Activated T-cell treated with anti-CD3 and anti-CD28 coated beads for 24 hours (primary cell): ENCODE measurements around the gene VDAC2.

ENCODE experiments used
- DNase-seq: peaks from one replicate; pipeline ENCODE4 v3.0.0-alpha.2; 2020; ENCODE audit warnings: low read depth

The VDAC2 gene

DNA sequence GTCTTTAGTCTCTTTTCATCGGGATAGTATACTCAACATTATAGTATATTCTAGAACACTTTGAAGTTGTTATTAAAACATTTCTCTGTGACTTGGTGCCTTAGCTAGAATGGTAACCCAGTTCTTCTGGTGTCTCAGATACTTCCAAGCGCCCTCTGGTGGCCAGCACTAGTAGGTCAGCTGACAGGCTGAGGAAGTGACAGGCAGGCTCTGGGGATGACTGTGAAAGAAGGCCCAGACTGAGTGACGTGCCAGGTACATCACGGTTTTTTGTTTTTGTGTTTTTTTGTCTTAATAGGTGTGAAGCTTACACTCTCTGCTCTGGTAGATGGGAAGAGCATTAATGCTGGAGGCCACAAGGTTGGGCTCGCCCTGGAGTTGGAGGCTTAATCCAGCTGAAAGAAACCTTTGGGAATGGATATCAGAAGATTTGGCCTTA, 20.0 kb downstream of the VDAC2 start:
- DNase-seq, result peak; percentile 88

DNA sequence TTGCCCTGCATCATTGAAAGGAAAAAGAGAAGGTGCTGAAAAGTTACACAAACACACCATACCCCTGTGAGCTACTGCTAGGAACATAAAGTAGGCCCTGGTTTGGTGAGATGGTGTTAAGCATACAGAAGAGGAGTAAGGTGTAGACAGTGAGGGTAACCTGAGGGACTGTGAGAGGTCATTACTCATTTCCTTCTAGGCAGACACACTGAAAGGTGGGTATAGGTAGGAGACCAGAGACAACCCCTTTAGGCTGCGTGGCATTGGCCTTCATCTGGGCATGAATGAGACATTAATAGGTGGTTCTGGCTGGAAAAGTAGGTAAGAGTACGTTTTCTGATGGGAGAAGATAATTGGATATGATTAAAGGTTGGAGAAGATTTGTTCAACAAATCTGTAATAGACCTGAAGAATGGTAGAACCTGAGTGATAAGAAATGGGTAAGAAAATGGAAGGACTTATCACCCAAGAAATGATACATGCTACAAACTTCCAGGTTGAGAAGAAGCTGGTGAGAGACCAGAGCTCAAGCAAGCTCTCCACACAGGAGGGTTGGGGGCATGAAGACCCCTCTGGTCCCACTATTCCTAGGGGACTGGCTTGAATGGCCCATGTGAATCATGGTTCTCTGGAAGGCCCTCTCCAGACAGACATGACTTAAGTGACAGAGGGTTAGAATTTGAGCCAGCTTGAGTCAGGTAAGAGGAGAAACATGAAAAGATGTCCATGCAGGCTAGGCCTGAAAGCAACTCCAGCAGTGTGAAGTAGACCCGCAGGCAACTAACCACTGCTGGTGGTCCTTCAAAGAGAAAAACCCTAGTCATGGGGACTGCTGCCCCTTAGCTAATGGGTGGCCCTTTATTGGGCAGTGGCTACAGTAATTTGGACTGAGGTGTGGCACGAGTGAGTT, 21.3 kb downstream of the VDAC2 start:
- no peak for DNase-seq

DNA sequence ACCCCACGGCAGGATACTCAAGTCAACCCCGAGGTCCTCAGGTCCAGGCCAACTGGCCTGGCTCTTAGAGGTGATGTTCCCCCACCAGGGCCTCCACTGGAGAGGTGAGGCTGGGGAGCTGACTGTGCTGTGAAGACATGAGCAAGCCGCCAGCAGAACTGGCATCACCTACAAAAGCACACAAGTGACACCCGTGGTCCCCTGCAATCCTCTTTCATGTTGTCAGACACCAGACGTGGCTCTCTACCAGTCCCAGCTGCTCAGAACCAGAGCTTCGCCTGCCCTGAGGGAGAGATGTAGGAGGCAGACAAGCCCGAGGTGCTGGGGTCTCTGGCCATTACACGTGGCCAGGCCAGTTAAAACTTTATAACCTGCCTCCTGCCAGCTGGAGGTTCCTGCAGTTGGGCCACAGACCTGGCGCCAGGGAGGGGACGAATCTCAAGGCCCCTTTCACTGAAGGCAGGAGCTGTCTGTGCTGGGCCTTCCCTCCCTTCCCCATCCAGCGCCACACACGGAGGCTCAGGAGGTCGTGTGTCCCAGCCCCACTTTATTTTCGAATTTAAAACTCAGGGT, 22.9 kb downstream of the VDAC2 start:
- DNase-seq, result no peak

DNA sequence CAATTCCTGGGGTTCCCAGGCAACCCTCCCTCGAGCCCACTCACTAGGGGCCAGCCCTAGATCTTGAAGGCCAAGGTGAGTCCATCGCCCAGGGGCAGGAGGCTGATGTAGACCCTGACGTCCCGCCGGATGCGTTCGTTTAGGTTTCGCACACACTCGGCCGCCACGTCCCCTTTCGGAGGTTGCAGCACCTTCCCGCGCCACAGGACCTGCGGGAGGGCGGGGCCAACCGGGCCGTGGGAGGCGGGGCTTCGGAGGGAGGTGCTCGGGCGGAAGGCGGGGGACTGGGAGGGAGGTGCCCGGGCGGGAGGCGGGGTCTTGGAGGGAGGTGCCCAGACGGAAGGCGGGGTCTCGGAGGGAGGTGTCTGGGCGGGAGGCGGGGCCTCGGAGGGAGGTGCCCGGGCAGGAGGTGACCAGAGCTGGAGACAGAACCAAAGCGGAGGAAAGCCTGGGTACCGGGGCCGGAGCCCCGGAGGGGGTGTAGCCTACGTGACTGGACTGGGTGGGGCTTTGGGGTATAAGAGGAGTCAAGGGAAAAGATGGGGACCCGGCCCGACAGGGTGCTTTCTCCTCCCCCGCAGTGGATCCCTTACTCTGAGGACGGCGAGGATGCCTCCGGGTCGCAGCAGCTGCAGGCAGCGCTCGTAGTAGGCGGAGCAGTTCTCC, 23.6 kb downstream of the VDAC2 start:
- DNase-seq, result peak; percentile 94

DNA sequence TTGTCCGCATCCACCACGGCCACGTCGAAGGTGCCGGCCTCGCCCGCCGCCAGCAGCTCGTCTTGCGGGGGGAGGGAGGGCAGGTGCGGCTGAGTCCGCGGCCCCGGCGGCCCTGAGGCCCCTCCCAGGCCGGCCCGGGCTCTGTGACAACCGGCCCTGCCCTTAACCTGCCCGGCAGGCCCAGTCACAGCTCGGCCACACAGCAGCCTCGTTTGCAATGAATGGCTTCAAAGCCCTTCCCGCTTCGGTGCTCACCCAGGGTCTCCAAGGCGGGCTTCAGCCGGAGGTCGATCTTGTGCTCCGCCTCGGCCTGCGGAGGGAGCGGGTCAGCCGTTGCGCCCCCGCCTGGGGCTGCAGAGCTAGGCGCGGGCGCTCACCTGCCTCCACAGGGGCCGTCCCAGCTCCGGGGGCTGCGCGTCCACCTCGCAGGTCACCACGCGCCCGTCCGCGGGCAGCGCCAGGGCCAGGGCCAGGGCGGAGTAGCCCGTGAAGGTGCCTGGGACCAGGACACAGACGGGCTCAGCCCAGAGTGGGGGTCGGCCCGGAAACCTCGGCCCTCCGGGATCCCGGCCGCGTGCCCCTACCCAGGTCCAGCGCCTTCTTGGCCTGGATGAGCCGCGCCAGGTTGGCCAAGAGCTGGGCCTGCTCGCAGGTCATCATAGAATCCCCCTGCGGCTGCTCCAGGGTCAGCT, 24.2 kb downstream of the VDAC2 start:
- DNase-seq, result peak; percentile 4

DNA sequence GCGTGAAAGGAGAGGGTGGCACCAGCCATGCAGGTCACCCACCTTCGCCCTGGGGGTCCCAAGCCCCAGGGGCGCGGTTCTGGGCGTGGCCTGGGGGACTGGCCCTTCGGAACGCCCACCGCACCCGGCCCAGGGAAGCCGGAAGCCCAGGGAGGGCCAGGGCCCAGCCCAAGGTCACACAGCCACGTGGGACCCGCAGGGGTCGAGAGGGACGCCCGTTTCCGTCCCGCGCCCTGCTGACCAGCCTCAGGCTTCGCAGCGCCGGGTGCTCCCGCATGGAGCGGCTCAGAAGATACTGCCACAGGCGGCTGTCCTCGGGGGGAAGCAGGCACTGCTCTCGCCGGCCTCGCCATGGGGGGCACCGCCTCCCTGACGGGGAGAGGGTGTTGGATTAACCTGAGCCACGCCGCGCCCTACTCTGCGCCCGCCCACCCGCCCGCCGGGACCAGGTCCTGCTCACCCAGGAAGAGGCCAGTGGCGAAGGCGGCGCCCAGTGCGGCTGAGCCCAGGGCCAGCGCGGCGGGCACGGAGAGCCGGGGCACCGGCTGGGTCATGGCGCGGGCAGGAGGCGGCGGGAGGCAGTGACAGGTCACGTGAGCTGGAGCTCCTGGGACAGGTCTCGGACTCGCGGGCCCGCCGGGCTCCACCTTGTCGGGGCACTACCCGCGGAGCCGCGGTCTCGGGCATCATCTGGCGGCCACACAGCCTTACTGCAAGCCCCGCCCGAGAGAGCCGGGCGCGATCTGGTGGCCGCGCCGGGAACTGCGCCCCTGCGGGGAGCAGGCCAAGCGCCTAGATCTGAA, 25.0 kb downstream of the VDAC2 start, which contains the start of gene COMTD1:
TSS of gene COMTD1 (minus strand) at position 583 of the 803 bp plus-strand sequence. CDS start at position 554, 29 bp downstream.
- DNase-seq, result peak; percentile 92

DNA sequence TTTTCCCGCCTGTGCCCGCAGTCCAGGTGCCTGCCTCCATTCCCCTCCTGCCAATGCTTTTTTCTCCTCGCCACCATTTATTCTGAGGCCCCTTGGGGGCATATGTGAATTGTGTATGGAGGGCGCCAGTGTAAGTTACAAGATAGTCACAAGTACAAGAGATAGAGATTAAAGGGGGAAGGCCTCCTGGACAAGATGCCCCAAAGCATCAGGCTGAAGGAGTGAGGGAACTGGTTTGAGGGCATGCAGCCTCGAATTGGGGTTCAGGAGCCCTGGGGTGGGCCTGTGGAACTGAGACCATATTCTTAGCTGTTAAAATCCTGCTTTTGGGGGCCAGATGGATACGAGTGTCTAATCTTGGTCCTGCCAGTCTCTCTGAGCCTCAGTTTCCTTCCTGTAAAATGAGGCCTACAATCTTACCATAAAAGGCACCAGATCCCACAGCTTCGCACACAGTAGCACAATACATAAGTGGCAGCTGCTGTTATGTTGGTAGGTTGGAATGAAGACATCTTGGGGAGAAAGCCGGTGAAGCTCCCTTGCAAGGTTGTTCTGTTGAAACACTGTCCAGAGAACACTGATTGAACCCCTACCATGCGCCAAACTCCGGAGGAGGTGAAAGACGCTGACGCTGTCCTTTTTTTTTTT, 25.7 kb downstream of the VDAC2 start:
- no peak for DNase-seq

DNA sequence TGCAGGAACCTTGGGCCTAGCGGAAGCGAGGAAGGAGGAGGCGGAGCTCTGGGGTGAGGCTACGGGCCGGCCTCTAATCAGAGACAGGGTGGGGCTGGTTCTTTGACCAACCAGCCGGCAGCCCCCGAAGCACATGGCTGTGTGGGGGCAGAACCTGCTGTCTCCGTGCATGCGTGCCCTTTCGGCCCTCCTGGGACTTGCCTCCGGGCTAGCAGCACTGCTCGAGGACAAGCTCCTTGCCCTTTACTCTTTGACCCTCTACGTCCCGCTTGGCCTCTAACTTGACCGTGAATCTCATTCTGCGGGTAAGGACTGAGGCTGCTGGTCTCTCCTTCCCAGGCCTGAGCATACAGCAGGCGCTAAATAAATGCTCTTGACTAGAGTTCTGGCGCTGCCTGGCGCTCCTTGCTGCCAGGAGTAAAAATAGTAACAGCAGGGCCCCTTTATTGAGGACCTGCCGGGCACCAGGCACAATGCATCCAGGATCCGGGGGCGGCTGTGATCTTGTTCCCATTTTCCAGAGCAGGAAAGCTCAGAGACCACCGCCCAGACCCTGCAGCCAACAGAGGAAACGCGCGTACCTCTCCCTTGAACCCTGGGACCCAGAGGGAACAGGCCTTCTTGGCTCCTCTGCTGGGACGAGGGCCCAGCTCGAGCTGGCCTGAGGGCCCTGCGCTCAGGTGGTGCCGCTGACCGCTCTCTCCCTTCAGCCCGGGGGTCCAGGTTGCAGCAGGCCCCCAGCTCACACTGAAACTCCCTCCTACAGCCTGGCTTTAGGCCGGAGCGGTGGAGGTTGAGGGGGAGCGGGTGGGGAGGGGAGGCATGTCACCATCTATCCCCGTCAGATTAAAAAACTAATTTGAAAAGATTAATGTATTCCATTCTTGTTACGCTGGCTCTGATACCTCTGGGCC, 27.8 kb downstream of the VDAC2 start:
- DNase-seq, result no peak

DNA sequence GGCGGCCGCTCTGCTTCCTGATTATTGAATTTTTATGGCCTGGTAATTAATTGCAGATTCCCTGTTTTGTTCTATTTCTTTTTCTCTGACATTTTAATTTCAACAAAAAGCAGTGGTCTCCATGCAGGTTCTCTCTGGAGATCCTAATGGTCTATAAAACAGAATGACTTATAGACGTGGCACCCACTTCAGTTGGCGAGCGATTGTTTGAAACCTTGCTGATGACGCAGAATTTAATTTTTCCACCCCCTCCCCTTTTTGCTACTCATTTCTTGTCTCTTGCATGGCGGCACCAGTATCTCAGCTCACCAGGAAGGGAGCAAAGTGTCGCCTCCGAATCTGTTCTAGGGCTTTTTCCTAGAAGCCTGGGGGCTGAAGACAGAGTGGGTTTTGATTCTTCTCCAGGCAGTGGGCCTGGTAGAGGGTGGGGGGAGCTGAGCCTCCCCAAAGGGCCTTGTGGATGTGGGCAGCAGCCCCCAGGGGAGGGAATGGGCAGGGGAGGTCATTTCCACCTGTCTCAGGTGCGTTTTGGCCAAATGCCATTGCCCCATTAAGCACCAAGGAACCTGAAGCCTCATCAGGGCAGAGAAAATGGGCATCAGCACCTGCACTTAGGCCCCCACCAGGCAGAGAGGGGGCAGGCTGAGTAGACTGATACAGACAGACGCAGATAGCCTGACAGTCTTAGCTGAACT, 28.6 kb downstream of the VDAC2 start:
- no peak for DNase-seq

DNA sequence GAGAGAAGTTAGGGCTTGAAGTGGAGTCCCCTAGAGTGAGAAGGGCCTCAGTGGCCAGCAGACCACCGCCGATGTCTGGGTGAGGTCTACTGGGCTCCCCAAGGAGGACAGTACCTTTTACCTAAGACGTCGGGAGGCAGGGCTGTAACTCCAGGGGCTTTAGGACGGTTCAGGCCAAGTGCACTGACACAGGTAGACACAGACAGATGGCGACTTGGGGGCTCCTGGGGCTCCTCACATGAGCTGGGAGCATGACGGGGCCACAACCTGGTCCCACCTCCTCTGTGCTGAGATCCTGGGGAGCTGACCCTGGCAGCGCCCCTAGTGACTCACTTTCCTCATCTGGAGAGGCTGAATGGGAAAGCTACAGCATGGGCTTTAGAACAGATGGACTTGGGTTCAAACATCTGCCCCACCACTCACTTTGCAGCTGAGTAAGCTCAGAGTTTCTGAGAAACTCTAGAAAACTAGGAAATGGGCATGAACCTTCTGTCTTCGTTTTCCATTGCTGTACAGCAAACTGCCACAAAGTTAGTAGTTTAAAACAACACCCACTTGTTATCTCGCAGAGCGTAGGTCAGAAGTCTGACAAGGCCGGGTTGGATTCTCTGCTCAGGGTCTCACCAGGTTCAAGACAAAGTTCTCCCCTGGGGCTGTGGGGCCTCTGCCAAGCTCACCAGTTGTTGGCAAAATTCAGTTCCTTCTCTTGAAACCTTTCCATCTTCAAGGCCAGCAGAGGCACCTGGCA, 29.9 kb downstream of the VDAC2 start:
- no peak for DNase-seq

DNA sequence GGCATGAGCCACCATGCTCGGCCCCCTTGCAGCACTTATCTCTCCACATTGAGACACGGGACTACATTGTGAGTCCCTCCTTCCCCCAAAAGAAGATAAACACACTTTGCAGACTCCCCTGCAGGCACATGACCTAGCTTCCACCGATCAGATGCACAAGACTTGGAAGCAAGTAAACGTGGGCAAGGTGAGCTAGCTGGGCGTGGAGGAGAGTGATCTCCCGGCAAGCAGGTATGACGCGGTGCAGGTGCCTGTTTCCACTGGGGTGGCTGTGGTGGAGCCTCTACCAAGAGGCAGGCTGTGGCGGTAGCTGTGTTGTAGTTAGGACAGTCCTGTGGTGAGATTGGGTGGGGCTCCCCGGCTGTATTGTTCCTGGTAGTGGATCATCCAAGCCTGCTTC, 32.8 kb downstream of the VDAC2 start:
- DNase-seq, result no peak

DNA sequence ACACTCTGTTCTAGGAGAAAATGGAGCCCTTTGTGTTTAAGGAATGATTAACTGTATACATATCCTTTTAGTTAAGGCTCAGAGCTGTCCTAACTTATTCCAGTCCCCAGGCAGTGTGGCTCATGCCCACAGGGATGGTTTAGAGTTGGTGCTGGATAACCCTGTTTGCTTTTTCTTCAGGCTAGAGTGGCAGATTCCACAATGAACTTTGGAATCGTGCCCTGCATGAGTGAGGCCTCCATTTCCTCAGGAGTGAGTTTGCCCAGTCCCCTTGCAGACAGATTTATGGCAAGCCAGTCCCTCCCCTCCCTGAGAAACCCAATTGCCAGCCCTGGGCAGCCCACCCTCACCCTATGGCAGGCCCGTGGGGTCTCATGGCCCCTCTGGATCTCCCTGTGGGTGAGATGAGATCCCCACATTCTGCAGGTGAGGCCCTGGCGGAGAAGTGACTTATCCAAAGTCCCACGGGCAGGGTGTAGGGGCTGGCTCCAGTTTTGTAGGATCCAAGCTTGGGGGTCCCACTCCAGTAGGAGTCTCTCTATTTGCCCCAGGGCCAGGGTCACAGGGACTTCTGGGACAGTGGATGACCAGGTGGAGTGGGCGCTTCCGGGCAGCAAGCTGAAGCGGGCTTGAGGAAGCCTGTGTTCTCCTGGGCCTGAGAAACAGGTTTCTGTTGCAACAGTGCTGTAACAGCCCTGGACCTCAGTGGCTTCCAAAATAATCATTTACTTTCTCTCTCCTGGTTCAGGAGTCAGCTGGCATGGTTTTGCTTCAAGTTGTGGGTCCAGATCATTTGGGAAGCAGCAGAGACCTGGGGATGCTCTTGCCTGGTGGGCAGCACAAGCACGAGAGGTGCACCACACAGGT, 34.1 kb downstream of the VDAC2 start:
- DNase-seq, result no peak

DNA sequence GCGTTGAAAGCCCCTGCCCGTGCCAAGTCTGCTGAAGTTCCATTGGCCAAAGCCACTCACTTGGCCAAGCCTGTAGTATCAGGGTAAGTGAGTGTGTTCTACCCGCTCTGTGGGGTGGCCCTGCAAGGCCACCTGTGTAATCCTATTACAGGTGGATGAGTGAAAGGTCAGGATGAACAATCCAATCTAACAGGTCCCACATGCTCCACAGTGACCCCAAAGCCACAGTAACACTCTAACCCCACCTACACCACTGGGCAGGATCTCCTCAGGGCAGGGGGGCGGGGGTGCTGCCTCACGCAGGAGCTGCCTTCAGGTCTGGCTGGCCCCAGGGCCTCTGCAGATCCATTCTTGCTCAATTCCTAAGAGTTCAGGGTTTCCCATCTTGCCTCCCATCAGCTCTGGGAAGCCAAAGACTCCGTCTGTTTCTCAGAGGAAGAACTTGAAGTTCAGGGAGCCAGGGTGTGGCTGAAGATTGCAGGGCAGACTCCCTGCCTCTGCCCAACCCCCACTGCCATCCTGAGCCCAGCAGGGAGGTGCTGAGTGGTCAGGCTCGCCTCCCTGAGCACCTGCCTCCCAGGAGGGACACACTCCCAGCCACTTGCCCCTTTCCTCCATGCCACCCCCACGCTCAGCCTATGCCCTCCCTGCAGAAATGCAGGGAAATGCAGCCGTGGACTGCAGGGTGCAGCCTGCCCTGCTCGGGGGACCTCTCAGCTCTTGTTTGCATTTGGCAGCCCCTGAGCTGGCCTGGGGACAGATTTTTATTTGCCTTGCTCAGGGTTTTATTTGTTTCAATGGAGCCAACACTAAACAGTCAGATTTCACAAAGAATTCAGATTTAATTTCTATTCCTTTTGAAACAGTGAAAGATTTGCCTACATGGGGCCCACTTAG, 35.0 kb downstream of the VDAC2 start:
- no peak for DNase-seq

DNA sequence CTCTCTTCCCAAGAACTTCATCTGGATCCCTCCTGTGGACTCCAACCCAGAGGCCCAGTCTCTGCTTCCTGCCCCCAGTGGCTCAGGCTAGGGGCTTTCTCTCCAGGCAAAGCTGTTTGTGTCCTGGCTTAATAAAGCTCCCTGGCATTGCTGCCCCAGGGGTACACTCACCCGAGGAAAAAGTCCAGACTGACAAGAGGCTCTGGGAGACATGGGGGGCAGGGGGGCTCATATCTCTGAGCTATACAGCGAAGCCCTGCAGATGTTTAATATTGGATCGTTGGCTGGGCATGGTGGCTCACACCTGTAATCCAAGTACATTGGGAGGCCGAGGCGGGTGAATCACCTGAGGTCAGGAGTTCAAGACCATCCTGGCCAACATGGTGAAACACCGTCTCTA, 35.9 kb downstream of the VDAC2 start:
- DNase-seq, result no peak

DNA sequence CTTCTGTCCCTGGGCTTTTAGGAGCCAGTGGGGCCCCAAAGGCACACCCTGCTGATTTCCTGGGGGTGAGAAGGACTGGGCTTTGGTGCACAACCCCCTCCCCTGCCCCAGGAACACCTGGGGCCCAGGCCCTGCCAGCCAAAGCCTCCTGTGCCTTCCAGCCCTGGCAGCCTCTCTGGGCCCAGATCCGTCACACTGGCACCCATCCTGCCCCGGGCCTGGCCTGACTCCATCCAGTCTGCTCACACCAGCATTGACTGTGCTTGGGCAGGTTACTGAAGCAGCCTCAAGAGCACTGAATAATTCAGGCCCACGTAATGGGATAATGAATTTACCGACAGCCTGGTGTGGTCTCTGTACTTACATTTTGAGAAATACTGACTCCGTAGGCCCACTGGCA, 37.2 kb downstream of the VDAC2 start:
- DNase-seq, result no peak

DNA sequence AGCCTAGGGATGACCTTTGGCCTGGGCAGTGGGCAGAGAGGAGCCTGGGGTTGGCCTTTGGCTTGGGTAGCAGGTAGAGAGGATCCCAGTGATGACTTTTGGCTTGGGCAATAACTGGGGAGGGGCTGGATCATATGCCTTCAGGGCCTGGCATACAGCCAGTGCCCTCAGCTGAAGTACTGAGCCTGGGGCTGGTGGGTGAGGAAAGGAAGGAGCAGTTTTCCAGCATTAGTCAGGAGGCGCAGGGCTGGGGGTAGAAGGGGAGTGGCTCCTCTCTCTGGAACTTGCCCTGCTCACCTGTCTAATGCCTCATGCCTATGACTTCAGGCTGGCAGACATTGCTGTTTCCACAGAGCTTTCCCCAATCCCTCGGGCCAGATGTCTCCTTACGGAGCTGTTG, 40.3 kb downstream of the VDAC2 start:
- no peak for DNase-seq
